ENCODE results near the gene CSPG4. TPM values are rescaled to one million over a fixed set of nuclear protein-coding genes. Genes with fewer than 3 reads are reported as not detected.
A peak's percentile ranks its signal among the peaks of the same experiment; 100 is the strongest.
"Not testable (repeated sequence)": the region's sequence is repeated elsewhere in the genome, so short reads cannot be mapped to it uniquely, and the experiment has no call there.

The CSPG4 gene
- total RNA-seq, 1 experiment from 2014 or later: 2.4 TPM

- intact Hi-C loops (cut with micrococcal nuclease; ENCODE audit: unreplicated experiment): loop anchor here (1.0 to 2.0 kb wide), 2 partner anchors 47 to 70 kb away; no protein-coding TSS in a partner anchor
- H3K36me3 ChIP-seq (ENCODE audit: low read depth): no peaks in the 10 kb centered on the region
- BruUV-seq (replicated peaks): no TSS peak
- peak in 1 of 2 experiments; percentile 71 for DNase-seq
- H3K27me3 ChIP-seq (ENCODE audit: insufficient read depth, low read depth): no peaks in the 10 kb centered on the region
- H4K20me1 ChIP-seq (ENCODE audit: insufficient read depth): no peaks in the 10 kb centered on the region
- no peaks in the 10 kb centered on the region for H3K9me2 ChIP-seq (ENCODE audit: insufficient read depth)
- no peak overlapping the region for H2AFZ ChIP-seq
- H3K4me2 ChIP-seq: no peak overlapping the region
- H3K79me2 ChIP-seq (ENCODE audit: low read depth): no peaks in the 10 kb centered on the region
- no peaks in the 10 kb centered on the region for H3F3A ChIP-seq (ENCODE audit: insufficient read depth, low read depth)
- H3K27ac ChIP-seq: no peak overlapping the region
- no peaks in the 10 kb centered on the region for H3K9me3 ChIP-seq (ENCODE audit: insufficient read depth, low read depth)
- ChIA-PET CTCF (no interaction called here), POLR2A (ENCODE audit: unreplicated experiment) (no interaction called here)
- TF ChIP-seq CTCF (conservative IDR thresholded peaks at IDR 0.05) (peak; percentile 85), EZH2 (IDR thresholded peaks at IDR 0.05; ENCODE audit: low read depth) (no peak)
- no peaks in the 10 kb centered on the region for H3K4me1 ChIP-seq (replicated peaks; ENCODE audit: insufficient read depth)
- no peak overlapping the region for H3K4me3 ChIP-seq
Measured at GRCh38 chr15:75732809-75733451, 20.3 kb upstream of the CSPG4 start.

GRCh38 chr15:75732177-75732808 is 19.6 kb upstream of the CSPG4 start:
- H2AFZ ChIP-seq: no peak overlapping the region
- no TSS peak for BruUV-seq (replicated peaks)
- no peak overlapping the region for H3K4me2 ChIP-seq
- H4K20me1 ChIP-seq (ENCODE audit: insufficient read depth): no peaks in the 10 kb centered on the region
- no peaks in the 10 kb centered on the region for H3F3A ChIP-seq (ENCODE audit: insufficient read depth, low read depth)
- H3K36me3 ChIP-seq (ENCODE audit: low read depth): no peaks in the 10 kb centered on the region
- ChIA-PET POLR2A (ENCODE audit: unreplicated experiment) (no interaction called here), CTCF (no interaction called here)
- H3K4me3 ChIP-seq: no peak overlapping the region
- H3K27me3 ChIP-seq (ENCODE audit: insufficient read depth, low read depth): no peaks in the 10 kb centered on the region
- H3K79me2 ChIP-seq (ENCODE audit: low read depth): no peaks in the 10 kb centered on the region
- no peaks in the 10 kb centered on the region for H3K9me2 ChIP-seq (ENCODE audit: insufficient read depth)
- no peaks in the 10 kb centered on the region for H3K9me3 ChIP-seq (ENCODE audit: insufficient read depth, low read depth)
- no peak for TF ChIP-seq CTCF (conservative IDR thresholded peaks at IDR 0.05)
- TF ChIP-seq EZH2 (IDR thresholded peaks at IDR 0.05; ENCODE audit: low read depth): no peak
- no peaks in the 10 kb centered on the region for H3K4me1 ChIP-seq (replicated peaks; ENCODE audit: insufficient read depth)
- H3K27ac ChIP-seq: no peak overlapping the region
- DNase-seq: no peak
- intact Hi-C loops (cut with micrococcal nuclease; ENCODE audit: unreplicated experiment): loop anchor here (1.0 to 2.0 kb wide), 2 partner anchors 46 to 71 kb away; no protein-coding TSS in a partner anchor

GRCh38 chr15:75731248-75732151 is 18.9 kb upstream of the CSPG4 start:
- DNase-seq: no peak
- intact Hi-C loops (cut with micrococcal nuclease; ENCODE audit: unreplicated experiment): loop anchor here (1.0 to 2.0 kb wide), 2 partner anchors 45 to 71 kb away; no protein-coding TSS in a partner anchor
- no peak overlapping the region for H3K4me2 ChIP-seq
- ChIA-PET POLR2A (ENCODE audit: unreplicated experiment) (no interaction called here), CTCF (interaction anchor here (0.6 kb wide), 1 partner anchor 403 kb away, joined by 4 read pairs; no protein-coding TSS in a partner anchor)
- no peaks in the 10 kb centered on the region for H3K9me2 ChIP-seq (ENCODE audit: insufficient read depth)
- H3K4me3 ChIP-seq: no peak overlapping the region
- no peaks in the 10 kb centered on the region for H3F3A ChIP-seq (ENCODE audit: insufficient read depth, low read depth)
- no peaks in the 10 kb centered on the region for H3K4me1 ChIP-seq (replicated peaks; ENCODE audit: insufficient read depth)
- H3K36me3 ChIP-seq (ENCODE audit: low read depth): no peaks in the 10 kb centered on the region
- H3K9me3 ChIP-seq (ENCODE audit: insufficient read depth, low read depth): no peaks in the 10 kb centered on the region
- no peaks in the 10 kb centered on the region for H3K79me2 ChIP-seq (ENCODE audit: low read depth)
- TF ChIP-seq EZH2 (IDR thresholded peaks at IDR 0.05; ENCODE audit: low read depth): no peak
- TF ChIP-seq CTCF (conservative IDR thresholded peaks at IDR 0.05): no peak
- no peaks in the 10 kb centered on the region for H4K20me1 ChIP-seq (ENCODE audit: insufficient read depth)
- no peak overlapping the region for H3K27ac ChIP-seq
- no TSS peak for BruUV-seq (replicated peaks)
- H2AFZ ChIP-seq: no peak overlapping the region
- no peaks in the 10 kb centered on the region for H3K27me3 ChIP-seq (ENCODE audit: insufficient read depth, low read depth)

- H3K27me3 ChIP-seq (ENCODE audit: insufficient read depth, low read depth); H3K9me3 ChIP-seq (ENCODE audit: insufficient read depth, low read depth); H3K36me3 ChIP-seq (ENCODE audit: low read depth); H3K79me2 ChIP-seq (ENCODE audit: low read depth); POLR2A ChIA-PET (ENCODE audit: unreplicated experiment); BruUV-seq (replicated peaks); H3K27ac ChIP-seq; DNase-seq; H2AFZ ChIP-seq; H4K20me1 ChIP-seq (ENCODE audit: insufficient read depth); H3K4me3 ChIP-seq; H3K4me1 ChIP-seq (replicated peaks; ENCODE audit: insufficient read depth); intact Hi-C loops (cut with micrococcal nuclease; ENCODE audit: unreplicated experiment); H3K4me2 ChIP-seq; H3K9me2 ChIP-seq (ENCODE audit: insufficient read depth); H3F3A ChIP-seq (ENCODE audit: insufficient read depth, low read depth): not testable (repeated sequence)
- CTCF ChIA-PET: interaction anchor here (0.6 kb wide), 1 partner anchor 404 kb away, joined by 4 read pairs; no protein-coding TSS in a partner anchor
Measured at GRCh38 chr15:75730376-75731247, 18.0 kb upstream of the CSPG4 start.
